ENCODE results near the gene CDS1. TPM values are rescaled to one million over a fixed set of nuclear protein-coding genes. Genes with fewer than 3 reads are reported as not detected.

The CDS1 gene
- total and polyA plus RNA-seq, 2 of the 8 experiments (the other 6 are each of a cell fraction or from before 2014, with no cell fraction given) = 8.7 to 13.9 TPM

DNA sequence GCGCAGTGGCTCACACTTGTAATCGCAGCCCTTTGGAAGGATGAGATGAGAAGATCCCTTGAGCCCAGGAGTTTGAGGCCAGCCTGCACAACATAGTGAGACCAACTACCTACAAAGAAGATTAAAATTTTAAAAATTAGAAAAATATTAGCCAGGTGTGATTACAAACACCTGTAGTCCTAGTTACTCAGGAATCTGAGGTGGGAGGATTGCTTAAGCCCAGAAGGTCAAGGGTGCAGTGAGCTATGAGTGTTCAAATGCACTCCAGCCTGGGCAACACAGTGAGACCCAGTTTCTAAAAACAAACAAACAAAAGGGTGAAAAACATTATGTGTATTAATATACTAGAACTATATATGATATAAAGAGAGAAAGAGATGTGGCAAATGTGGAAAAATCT, 47.0 kb upstream of the CDS1 start:
- Histone ChIP-seq H2AK5ac (ENCODE audit: low read depth, low read length) (no peak overlapping the region), H3K4me3 (ENCODE audit: extremely low read depth in 1 of 4, insufficient read depth in 2 of 4, low read depth in 3 of 4, low read length in 4 of 4) (no peak overlapping the region), H3K23me2 (ENCODE audit: low read depth, low read length) (no peaks in the 10 kb centered on the region), H3K4me1 (replicated peaks in 1 of 4; ENCODE audit: control insufficient read depth in 3 of 4, insufficient read depth in 4 of 4, low read length in 3 of 4) (no peaks in the 10 kb centered on the region), H4K20me1 (replicated peaks in 1 of 2; ENCODE audit: control insufficient read depth in 1 of 2, insufficient read depth in 2 of 2, low read length in 2 of 2) (no peaks in the 10 kb centered on the region), H3K23ac (ENCODE audit: insufficient read length) (no peak overlapping the region), H3K27ac (ENCODE audit: low read depth, low read length) (no peak overlapping the region), H3K56ac (replicated peaks; ENCODE audit: insufficient read length, low read depth, low read length) (no peak overlapping the region), H4K8ac (ENCODE audit: extremely low read depth, insufficient read depth, low read length) (no peak overlapping the region), H3K14ac (ENCODE audit: insufficient read length) (no peak overlapping the region), H2AFZ (ENCODE audit: low read length) (no peak overlapping the region), H3K79me1 (ENCODE audit: low read depth, low read length) (no peaks in the 10 kb centered on the region), H3K9ac (replicated peaks in 1 of 4; ENCODE audit: extremely low read depth in 1 of 4, low read depth in 3 of 4, low read length in 3 of 4) (no peak overlapping the region), H3K9me3 (ENCODE audit: insufficient read depth in 2 of 2, low read depth in 1 of 2, low read length in 1 of 2) (no peaks in the 10 kb centered on the region), H3K36me3 (ENCODE audit: control insufficient read depth in 2 of 4, insufficient read depth in 4 of 4, low read length in 3 of 4) (no peaks in the 10 kb centered on the region), H3K18ac (ENCODE audit: extremely low read depth, low read length) (no peak overlapping the region), H2BK15ac (ENCODE audit: low read length) (no peak overlapping the region), H2BK5ac (ENCODE audit: low read depth, low read length) (no peak overlapping the region), H4K5ac (ENCODE audit: insufficient read length, low read depth, low read length) (no peak overlapping the region), H3K4me2 (ENCODE audit: insufficient read depth in 1 of 2, low read depth in 2 of 2, low read length in 2 of 2) (no peak overlapping the region), H4K91ac (replicated peaks; ENCODE audit: insufficient read length, low read length) (no peak overlapping the region), H3K79me2 (ENCODE audit: control insufficient read depth in 1 of 2, insufficient read depth in 2 of 2, low read length in 2 of 2) (no peaks in the 10 kb centered on the region), H2BK20ac (ENCODE audit: low read length) (no peak overlapping the region), H2BK120ac (replicated peaks; ENCODE audit: low read depth, low read length) (no peak overlapping the region), H2BK12ac (ENCODE audit: low read depth, low read length) (no peak overlapping the region), H3K27me3 (replicated peaks in 1 of 4; ENCODE audit: control insufficient read depth in 3 of 4, extremely low read depth in 1 of 4, insufficient read depth in 3 of 4, low read length in 3 of 4) (no peaks in the 10 kb centered on the region), H3K4ac (replicated peaks; ENCODE audit: insufficient read length, low read depth, low read length) (no peak overlapping the region)
- CTCF ChIA-PET (ENCODE audit: partially characterized antibody) = interaction anchor here (0.9 to 1.4 kb wide), 3 partner anchors 23 to 214 kb away, joined by 3 read pairs; no protein-coding TSS in a partner anchor
- POLR2A ChIA-PET (ENCODE audit: partially characterized antibody) = no interaction called here
- FAIRE-seq = no peak
- no peak for DNase-seq (ENCODE audit: low read depth in 1 of 2, low spot score in 2 of 2)
- WGBS, 2 experiments (ENCODE audit: extremely low coverage in 1 of 2, insufficient coverage in 1 of 2, insufficient read length in 1 of 2, insufficient replicate concordance in 2 of 2, low coverage in 1 of 2, low lambda C conversion rate in 2 of 2, missing lambda C conversion rate in 1 of 2) = 100% methylated on average over 2 of the region's 2 CpGs; no CpG with 5 or more reads in 1 of the 2 experiments
- no peak for TF ChIP-seq GABPA (IDR thresholded peaks at IDR 0.05; ENCODE audit: borderline replicate concordance, insufficient read depth, low read length)
- no peak for TF ChIP-seq CEBPB (IDR thresholded peaks at IDR 0.05; ENCODE audit: low read depth, low read length)
- TF ChIP-seq MAFK (IDR thresholded peaks at IDR 0.05; ENCODE audit: low read depth, low read length) = no peak

All from H1 (cell line).